ENCODE data around the gene JAZF1.

Gene JAZF1

GRCh38 chr7:28191184-28191583 is 10.6 kb upstream of the JAZF1 start:
- DNase-seq: no peak

DNA sequence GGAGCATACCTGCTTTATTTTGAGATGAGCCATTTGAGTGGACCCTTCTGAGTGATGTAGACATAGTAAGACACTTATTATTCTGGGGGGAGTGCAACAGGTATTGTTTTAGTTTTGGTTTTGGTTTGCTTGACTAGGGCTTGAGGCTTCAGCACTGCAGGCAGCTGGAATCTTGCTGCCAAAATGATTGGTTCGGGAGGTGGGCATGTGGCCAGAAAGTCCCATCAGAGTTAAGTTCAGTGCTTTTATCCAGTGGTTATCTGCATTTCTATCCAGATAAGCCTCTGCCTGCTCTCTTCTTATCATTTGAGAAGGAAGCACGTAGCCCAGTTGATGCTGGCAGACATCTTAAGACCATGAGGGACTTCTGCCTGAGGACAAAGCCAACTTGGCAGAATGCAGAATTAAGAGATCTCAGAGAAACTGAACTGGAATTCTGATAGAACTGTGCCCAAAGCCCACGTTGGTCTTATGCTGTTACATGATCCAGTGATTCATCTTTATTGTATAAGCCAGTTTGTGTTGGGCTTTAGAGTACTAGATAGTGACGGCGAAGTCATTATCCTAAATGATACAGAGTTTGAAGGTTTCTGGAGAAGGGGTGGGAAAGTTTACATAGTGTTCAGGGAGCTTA is 9.6 kb upstream of the JAZF1 start:
- DNase-seq: no peak

GRCh38 chr7:28187012-28187411 is 6.4 kb upstream of the JAZF1 start:
- DNase-seq: no peak

DNA sequence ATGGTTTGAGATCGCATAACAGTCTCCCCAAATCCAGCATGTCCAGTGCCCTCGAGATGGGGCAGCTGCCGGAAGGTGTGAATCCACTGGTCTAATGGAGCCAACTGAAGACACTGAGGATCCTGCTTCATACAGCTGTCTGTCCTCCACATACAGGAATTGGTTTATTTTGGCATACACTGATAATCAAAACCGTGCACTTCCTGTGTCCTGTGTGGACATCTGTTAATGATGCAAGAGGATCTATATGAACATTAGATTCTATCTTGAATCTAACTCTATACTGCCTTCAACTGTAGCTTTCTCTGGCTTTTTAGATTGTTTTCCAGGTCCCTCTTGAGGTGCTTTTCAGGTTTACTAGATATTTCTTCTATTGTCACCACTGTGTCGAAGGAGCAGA is 3.0 kb upstream of the JAZF1 start:
- DNase-seq: no peak

DNA sequence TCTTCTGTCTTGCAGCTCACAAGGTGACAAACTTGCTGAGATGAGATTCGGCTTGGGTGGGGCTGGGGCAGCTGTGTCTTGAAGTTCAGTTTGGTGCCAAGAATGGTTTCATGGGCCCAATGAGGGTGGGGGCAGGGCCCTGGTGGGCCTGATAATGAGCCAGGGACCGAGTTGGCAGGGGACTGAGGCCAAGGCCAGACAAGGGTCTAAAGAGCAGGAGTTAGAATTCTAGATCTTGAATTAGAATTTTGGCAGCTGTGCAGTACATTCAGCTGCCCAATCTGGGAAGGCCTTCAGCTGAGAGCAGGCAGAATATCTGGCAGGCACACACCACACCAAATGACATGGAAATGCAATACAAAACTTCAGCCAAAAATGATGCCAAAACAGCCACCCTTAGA is 1.5 kb upstream of the JAZF1 start:
- no peak for DNase-seq

- DNase-seq: no peak
Measured at GRCh38 chr7:28181416-28181815, 821 bp upstream of the JAZF1 start.

- no peak for DNase-seq
Measured at GRCh38 chr7:28180031-28180363, 598 bp downstream of the JAZF1 start.

DNA sequence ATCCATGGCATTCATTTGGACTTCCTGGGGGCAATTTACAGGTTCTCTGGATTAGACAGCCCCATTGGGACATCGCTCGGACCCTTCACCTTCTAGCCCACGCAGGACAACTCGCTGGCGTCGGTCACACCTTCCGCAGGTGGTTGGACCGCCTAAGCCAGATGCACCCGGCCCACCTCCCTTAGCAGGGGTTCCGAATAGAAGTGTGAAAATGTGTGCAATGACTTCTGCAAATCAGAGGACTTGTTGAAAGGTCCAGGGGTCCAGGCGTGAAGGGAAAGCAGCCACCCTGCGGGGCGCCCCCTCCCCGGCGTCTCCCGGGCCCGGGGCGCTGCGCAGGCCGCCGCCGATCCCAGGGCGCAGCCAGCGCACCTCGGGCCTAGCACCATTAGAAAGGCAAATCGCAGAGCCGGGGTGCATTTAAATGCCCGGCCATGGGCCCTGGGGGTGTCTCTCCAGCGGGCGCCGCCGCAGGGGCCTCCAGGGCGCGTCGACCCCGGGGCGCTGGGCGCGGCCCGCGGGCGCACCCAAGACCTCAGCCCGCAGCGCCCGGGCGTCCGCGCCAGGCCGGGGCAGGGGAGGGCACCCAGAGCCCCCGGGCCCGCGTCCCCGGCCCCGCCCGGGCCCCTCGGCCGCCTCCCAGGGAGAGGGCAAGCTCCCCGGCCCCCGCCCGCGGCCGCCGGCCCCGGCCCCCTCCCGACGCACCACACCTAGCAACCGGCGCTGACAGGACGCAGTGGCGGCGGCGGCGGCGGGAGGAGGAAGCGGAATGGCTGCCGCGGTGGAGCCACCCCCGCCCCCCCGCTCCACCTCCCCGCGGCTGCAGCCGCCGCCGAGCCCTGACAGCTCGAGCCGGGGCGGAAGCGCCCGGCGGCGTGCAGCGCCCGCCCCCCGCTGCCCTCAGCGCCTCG is 1.2 kb downstream of the JAZF1 start:
- peak; percentile 58 to 62 for DNase-seq

DNA sequence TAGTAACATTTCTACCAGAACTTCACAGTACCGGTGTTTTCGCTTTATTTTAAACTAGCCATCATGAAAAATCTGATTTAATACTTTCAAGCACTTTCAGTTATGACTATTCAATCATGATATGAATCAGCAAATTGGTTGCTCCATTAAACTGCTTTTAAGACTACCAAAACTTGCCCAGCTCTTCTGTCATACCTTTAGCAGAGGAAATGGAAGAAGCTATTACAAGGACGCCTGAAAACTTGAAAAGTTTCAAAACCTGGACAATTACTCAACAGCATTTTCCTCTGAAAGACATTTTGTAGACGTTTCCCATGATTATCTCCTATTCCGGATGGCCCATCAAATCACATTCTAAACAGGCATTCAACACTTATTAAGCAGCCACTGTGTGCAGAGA is 2.0 kb downstream of the JAZF1 start:
- DNase-seq: no peak

GRCh38 chr7:28177836-28178235 is 2.8 kb downstream of the JAZF1 start:
- DNase-seq: no peak

DNA sequence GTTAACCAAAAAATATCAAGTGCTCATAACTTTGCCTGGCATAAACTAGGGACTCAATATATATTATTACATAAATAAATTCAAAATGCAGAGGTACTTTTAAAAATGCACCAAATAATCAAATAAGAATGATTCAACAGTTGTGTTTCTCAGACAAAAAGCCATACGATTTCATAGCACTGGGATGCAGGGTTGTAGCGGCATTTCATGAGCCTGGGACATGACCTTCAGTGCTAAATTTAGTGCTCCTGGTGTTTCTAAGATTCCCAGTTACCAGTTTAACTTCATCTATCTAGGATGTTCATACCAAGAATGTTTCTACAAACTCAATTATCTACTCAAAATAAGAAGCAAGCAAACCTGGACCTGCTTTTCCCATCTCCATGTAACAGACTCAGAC is 4.0 kb downstream of the JAZF1 start:
- no peak for DNase-seq

GRCh38 chr7:28176174-28176573 is 4.4 kb downstream of the JAZF1 start:
- DNase-seq: no peak

- DNase-seq: no peak
Measured at GRCh38 chr7:28174901-28175661, 5.5 kb downstream of the JAZF1 start.

GRCh38 chr7:28174442-28174841 is 6.2 kb downstream of the JAZF1 start:
- DNase-seq: no peak

GRCh38 chr7:28173531-28173930 is 7.1 kb downstream of the JAZF1 start:
- DNase-seq: no peak

- no peak for DNase-seq
Measured at GRCh38 chr7:28172958-28173357, 7.6 kb downstream of the JAZF1 start.

DNA sequence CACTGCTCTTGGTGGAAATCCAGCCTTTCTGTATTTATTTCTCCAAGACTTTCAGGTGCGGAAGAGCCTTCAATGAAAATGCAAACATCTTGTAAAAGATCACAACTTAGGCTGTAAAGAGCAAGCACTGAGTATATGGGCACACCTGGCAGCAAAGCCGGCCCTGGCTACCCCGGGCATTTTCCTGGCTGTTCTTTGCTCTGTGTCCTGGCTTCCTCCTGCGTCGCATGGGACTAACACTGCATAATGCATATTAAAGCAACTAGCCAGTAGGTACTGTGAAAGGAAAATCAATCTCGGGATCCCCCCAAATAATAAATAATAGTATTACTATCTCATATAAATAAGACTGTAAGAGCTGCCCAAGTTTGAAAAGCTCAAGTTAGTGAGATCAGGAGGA is 9.9 kb downstream of the JAZF1 start:
- no peak for DNase-seq

GRCh38 chr7:28169230-28169629 is 11.4 kb downstream of the JAZF1 start:
- no peak for DNase-seq

DNA sequence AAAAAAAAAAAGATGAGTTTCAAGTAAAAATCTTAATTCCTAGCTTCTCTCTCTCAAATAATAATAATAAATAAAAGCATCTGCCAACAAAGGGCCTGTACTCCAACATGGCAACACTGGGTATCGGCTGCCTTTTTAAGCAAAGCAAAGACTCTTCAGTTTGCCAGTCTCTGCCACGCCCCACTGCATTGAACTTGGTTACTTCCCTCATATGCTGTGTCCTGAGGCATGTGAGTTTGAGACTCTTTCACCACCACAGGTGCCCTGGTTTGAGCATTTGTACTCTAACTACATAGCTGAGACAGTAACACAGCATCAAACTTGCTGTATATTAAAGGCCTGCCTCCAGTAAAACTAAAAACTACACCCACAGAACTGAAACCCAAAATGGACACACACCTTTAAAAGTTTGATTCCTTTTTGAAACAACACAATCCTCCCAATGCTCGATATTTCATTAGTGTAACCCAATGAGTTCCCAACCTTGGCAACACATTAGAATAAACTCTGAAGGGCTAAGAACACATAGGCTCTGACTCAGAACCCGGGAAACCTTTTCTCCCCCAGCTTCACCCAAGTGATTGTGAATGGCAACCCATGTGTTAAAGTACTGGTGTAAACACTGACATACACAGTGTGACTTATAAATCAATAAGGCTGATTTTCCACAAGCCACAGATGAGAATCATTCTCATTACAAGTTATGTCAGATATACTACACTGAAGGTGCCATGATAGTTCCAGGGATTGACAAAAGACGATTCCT is 12.0 kb downstream of the JAZF1 start:
- DNase-seq: no peak

DNA sequence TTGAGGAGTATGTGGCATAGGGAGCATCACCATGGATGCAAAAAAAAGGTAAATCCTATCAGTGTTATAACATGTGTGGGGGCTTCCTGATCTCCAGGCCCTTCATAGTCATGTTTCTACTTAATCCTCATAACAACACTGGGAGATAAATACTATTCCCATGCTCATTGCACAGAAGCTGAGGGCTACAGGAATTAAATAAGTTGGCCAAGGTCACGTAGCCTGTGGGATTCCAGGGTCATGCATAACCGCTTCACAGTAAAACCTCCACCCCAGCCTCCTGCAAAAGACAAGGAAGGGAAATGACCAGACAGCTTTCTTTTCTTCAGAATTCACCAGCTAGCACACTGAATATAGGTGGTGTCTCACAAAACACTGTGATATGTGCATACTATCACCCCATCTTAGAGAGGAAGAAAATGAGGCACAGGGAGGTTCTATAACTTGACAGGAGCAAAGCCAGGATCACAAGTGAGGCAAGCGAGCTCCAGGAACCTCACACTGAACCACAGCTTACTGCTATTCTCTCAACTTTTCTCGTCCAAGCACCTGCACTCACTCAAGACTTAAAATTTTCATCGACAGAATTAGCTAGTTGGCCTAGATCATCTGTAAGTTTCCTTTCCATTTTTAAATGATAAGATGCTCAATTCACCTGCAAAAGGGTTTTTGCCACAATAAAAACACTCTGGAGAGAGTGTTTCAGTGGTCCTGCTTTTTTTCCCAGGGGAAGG is 13.4 kb downstream of the JAZF1 start:
- no peak for DNase-seq

GRCh38 chr7:28165961-28166955 is 14.3 kb downstream of the JAZF1 start:
- DNase-seq: no peak

Data from activated CD4-positive, alpha-beta T cell treated with anti-CD3 and anti-CD28 coated beads, Interleukin-2, amount 50 U/mL, for 4 hours (primary cell).